ENCODE results near the gene TRIP13. TPM values are rescaled to one million over a fixed set of nuclear protein-coding genes. Genes with fewer than 3 reads are reported as not detected.

TRIP13 gene
- total and polyA plus RNA-seq, 2 experiments from 2014 or later = 42.5 to 44.8 TPM

- TF ChIP-seq REST (IDR thresholded peaks at IDR 0.05; ENCODE audit: unreplicated experiment) = no peak
Observed at GRCh38 chr5:930866-931265, 38.2 kb downstream of the TRIP13 start (continued).

GRCh38 chr5:931570-932145 is 39.0 kb downstream of the TRIP13 start:
- Histone ChIP-seq H3K36me3 (ENCODE audit: insufficient read depth) (no peaks in the 10 kb centered on the region), H3F3A (replicated peaks; ENCODE audit: low read depth) (no peaks in the 10 kb centered on the region), H2AFZ (no peak overlapping the region), H3K4me1 (ENCODE audit: insufficient read depth) (no peaks in the 10 kb centered on the region), H3K79me2 (replicated peaks; ENCODE audit: insufficient read depth) (no peaks in the 10 kb centered on the region), H3K4me2 (no peak overlapping the region), H3K27me3 (ENCODE audit: insufficient read depth) (peaks cover 9% of the 10 kb centered on the region), H3K27ac (ENCODE audit: low read depth) (no peak overlapping the region), H4K20me1 (replicated peaks; ENCODE audit: insufficient read depth) (no peaks in the 10 kb centered on the region), H3K4me3 (no peak overlapping the region), H3K9me2 (ENCODE audit: insufficient read depth) (no peaks in the 10 kb centered on the region)
- no peak overlapping the region for H3K4me3 Mint-ChIP-seq
- H3K27me3 Mint-ChIP-seq (ENCODE audit: insufficient read depth, low read depth, poor library complexity) = peaks cover 8% of the 10 kb centered on the region
- DNase-seq (ENCODE audit: low spot score) (no peak), ATAC-seq (no peak)
- peaks cover 4% of the 10 kb centered on the region for H3K9me3 Mint-ChIP-seq
- no peaks in the 10 kb centered on the region for H3K36me3 Mint-ChIP-seq (ENCODE audit: low read depth)
- no peak for TF ChIP-seq ETS1 (IDR thresholded peaks at IDR 0.05)
- no peak overlapping the region for H3K27ac Mint-ChIP-seq
- no peaks in the 10 kb centered on the region; the same call in 2 of the 3 replicates for H3K4me1 Mint-ChIP-seq

GRCh38 chr5:932151-932627 is 39.5 kb downstream of the TRIP13 start:
- no peak overlapping the region for H3K4me3 ChIP-seq
- Mint-ChIP-seq H3K4me1 (no peaks in the 10 kb centered on the region), H3K36me3 (ENCODE audit: low read depth) (no peaks in the 10 kb centered on the region), H3K27me3 (ENCODE audit: insufficient read depth, low read depth, poor library complexity) (peaks cover 6% of the 10 kb centered on the region), H3K27ac (no peak overlapping the region), H3K4me3 (no peak overlapping the region), H3K9me3 (peaks cover 4% of the 10 kb centered on the region)
- no peak for ATAC-seq
- no peaks in the 10 kb centered on the region for H3K9me2 ChIP-seq (ENCODE audit: insufficient read depth)
- no peak overlapping the region for H3K4me2 ChIP-seq
- no peaks in the 10 kb centered on the region for H3K36me3 ChIP-seq (ENCODE audit: insufficient read depth)
- H3K4me1 ChIP-seq (ENCODE audit: insufficient read depth) = no peaks in the 10 kb centered on the region
- H3F3A ChIP-seq (replicated peaks; ENCODE audit: low read depth) = no peaks in the 10 kb centered on the region
- no peaks in the 10 kb centered on the region for H3K79me2 ChIP-seq (replicated peaks; ENCODE audit: insufficient read depth)
- DNase-seq (ENCODE audit: low spot score) = no peak
- H3K27ac ChIP-seq (ENCODE audit: low read depth) = no peak overlapping the region
- no peak overlapping the region for H2AFZ ChIP-seq
- H3K27me3 ChIP-seq (ENCODE audit: insufficient read depth) = 0 out of 2 replicates have a peak, but pooled peaks cover 6% of the 10 kb centered on the region
- TF ChIP-seq, protein P1, sequence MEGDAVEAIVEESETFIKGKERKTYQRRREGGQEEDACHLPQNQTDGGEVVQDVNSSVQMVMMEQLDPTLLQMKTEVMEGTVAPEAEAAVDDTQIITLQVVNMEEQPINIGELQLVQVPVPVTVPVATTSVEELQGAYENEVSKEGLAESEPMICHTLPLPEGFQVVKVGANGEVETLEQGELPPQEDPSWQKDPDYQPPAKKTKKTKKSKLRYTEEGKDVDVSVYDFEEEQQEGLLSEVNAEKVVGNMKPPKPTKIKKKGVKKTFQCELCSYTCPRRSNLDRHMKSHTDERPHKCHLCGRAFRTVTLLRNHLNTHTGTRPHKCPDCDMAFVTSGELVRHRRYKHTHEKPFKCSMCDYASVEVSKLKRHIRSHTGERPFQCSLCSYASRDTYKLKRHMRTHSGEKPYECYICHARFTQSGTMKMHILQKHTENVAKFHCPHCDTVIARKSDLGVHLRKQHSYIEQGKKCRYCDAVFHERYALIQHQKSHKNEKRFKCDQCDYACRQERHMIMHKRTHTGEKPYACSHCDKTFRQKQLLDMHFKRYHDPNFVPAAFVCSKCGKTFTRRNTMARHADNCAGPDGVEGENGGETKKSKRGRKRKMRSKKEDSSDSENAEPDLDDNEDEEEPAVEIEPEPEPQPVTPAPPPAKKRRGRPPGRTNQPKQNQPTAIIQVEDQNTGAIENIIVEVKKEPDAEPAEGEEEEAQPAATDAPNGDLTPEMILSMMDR (conservative IDR thresholded peaks at IDR 0.05; ENCODE audit: low read depth in 2 of 2) = no peak
- TF ChIP-seq ZNF331 (CRISPR knock-in tag; IDR thresholded peaks at IDR 0.05; ENCODE audit: low read depth) = no peak
- H4K20me1 ChIP-seq (replicated peaks; ENCODE audit: insufficient read depth) = no peaks in the 10 kb centered on the region
